ENCODE measurements around the gene C9orf50. TPM values are rescaled to one million over a fixed set of nuclear protein-coding genes. Genes with fewer than 3 reads are reported as not detected.
"Not testable (repeated sequence)": the region's sequence is repeated elsewhere in the genome, so short reads cannot be mapped to it uniquely, and the experiment has no call there.

C9orf50 gene
- total RNA-seq, 2 donors from 2014 or later, result not detected

- DNase-seq (ENCODE audit: low spot score), result peak; percentile 73
- Histone ChIP-seq H3K27ac (peak overlapping the region; percentile 84 to 88), H3K9me3 (no peaks in the 10 kb centered on the region), H3K4me1 (peaks cover 0 to 24% of the 10 kb centered on the region in 2 donors), H3K27me3 (no peaks in the 10 kb centered on the region), H3K4me3 (peak overlapping the region; percentile 25 to 47), H3K36me3 (no peaks in the 10 kb centered on the region)
- no peak for TF ChIP-seq CTCF (IDR thresholded peaks at IDR 0.05)
Measured at GRCh38 chr9:129597355-129598088, 23.4 kb downstream of the C9orf50 start.

- Histone ChIP-seq H3K36me3 (no peaks in the 10 kb centered on the region), H3K27ac (peak overlapping the region; percentile 84 to 88), H3K4me3 (peak overlapping the region; percentile 25 to 47), H3K4me1 (peaks cover 0 to 24% of the 10 kb centered on the region in 2 donors), H3K9me3 (no peaks in the 10 kb centered on the region), H3K27me3 (no peaks in the 10 kb centered on the region)
- TF ChIP-seq CTCF (IDR thresholded peaks at IDR 0.05), result no peak
- peak; percentile 75 for DNase-seq (ENCODE audit: low spot score)
Measured at GRCh38 chr9:129596541-129597331, 24.2 kb downstream of the C9orf50 start.

GRCh38 chr9:129595903-129596540, 24.9 kb downstream of the C9orf50 start:
- H3K27me3 ChIP-seq, result no peaks in the 10 kb centered on the region
- H3K4me1 ChIP-seq, result peaks cover 0 to 24% of the 10 kb centered on the region in 2 donors
- no peak for DNase-seq (ENCODE audit: low spot score)
- H3K4me3 ChIP-seq, result no peak overlapping the region
- no peaks in the 10 kb centered on the region for H3K36me3 ChIP-seq
- H3K9me3 ChIP-seq, result no peaks in the 10 kb centered on the region
- no peak for TF ChIP-seq CTCF (IDR thresholded peaks at IDR 0.05)
- peak overlapping the region; percentile 84 to 88 for H3K27ac ChIP-seq

- Histone ChIP-seq H3K27me3 (no peaks in the 10 kb centered on the region), H3K4me3 (no peak overlapping the region), H3K9me3 (no peaks in the 10 kb centered on the region), H3K36me3 (no peaks in the 10 kb centered on the region), H3K27ac (no peak overlapping the region), H3K4me1 (peaks cover 0 to 24% of the 10 kb centered on the region in 2 donors)
- no peak for DNase-seq (ENCODE audit: low spot score)
- TF ChIP-seq CTCF (IDR thresholded peaks at IDR 0.05), result no peak
Measured at GRCh38 chr9:129595311-129595741, 25.6 kb downstream of the C9orf50 start.

- DNase-seq (ENCODE audit: low spot score), result no peak
Measured at GRCh38 chr9:129594632-129595031, 26.3 kb downstream of the C9orf50 start.

GRCh38 chr9:129592790-129593189, 28.1 kb downstream of the C9orf50 start:
- not testable (repeated sequence) for H3K27ac ChIP-seq; DNase-seq (ENCODE audit: low spot score); H3K36me3 ChIP-seq

More at GRCh38 chr9:129594632-129595031, 26.3 kb downstream of the C9orf50 start:
- no peaks in the 10 kb centered on the region for H3K9me3 ChIP-seq
- H3K27ac ChIP-seq, result no peak overlapping the region
- no peaks in the 10 kb centered on the region for H3K27me3 ChIP-seq
- no peak for TF ChIP-seq CTCF (IDR thresholded peaks at IDR 0.05)
- H3K4me1 ChIP-seq, result peaks cover 0 to 24% of the 10 kb centered on the region in 2 donors
- H3K4me3 ChIP-seq, result no peak overlapping the region
- no peaks in the 10 kb centered on the region for H3K36me3 ChIP-seq

More at GRCh38 chr9:129592790-129593189, 28.1 kb downstream of the C9orf50 start:
- H3K4me1 ChIP-seq, result peaks cover 0 to 18% of the 10 kb centered on the region in 2 donors
- not testable (repeated sequence) for H3K27me3 ChIP-seq, H3K9me3 ChIP-seq, H3K4me3 ChIP-seq

All from right atrium auricular region (tissue), 2 donors.